Spleen (tissue), 7 donors: ENCODE measurements around the gene PCGF3.

ENCODE experiments used
- POLR2A ChIP-seq, 3 donors: fragments of 450-650 bp; IDR thresholded peaks; one replicate each; pipeline ENCODE4 v1.5.1; 2017; ENCODE audit warnings: antibody characterized with exemption in 3 of 3, mild to moderate bottlenecking in 1 of 3
- TF ChIP-seq, protein P1 (sequence below), 11 experiments: fragments of 200-600 bp in 7 of 11; fragments of 450-650 bp in 4 of 11; sonication (generic) in 4 of 11; IDR thresholded peaks in 8 of 11; conservative IDR thresholded peaks in 3 of 11; 1 replicate in 7 of 11; 2 replicates in 4 of 11; pipeline versions ENCODE4 v1.4.0 to v1.8.0; 2016 to 2021; ENCODE audit warnings: antibody characterized with exemption in 11 of 11, inconsistent platforms in 4 of 11, mild to moderate bottlenecking in 1 of 11
- donor health status: DM: no; HTN: no; CAD: no; lungs with moderate emphysema.
- donor health status: DM: no; HTN: no; CAD: no.
- donor health status: DM: no; HTN: no; CAD: no.

DNA sequence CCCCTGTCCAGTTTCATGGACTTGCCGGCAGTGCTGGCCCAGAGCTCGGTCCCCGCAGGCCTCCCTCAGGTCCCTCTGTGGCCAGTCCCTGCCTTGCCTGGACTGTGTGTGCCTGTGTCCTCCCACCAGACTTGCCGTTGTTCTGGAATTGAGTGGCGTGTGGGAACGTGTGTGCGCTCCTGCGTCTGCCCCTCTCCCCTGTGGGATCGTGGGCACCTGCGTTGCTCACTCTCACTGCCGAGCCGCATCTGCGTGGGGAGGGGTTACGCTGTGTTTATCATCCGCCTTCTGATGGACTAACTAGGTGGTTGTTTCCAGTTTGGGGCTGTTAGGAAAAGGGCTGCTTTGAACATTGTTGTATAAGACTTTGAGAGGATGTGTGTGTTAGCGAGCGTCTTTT, 21.2 kb downstream of the PCGF3 start:
- no peak for TF ChIP-seq POLR2A (IDR thresholded peaks at IDR 0.05)
- TF ChIP-seq, protein P1, sequence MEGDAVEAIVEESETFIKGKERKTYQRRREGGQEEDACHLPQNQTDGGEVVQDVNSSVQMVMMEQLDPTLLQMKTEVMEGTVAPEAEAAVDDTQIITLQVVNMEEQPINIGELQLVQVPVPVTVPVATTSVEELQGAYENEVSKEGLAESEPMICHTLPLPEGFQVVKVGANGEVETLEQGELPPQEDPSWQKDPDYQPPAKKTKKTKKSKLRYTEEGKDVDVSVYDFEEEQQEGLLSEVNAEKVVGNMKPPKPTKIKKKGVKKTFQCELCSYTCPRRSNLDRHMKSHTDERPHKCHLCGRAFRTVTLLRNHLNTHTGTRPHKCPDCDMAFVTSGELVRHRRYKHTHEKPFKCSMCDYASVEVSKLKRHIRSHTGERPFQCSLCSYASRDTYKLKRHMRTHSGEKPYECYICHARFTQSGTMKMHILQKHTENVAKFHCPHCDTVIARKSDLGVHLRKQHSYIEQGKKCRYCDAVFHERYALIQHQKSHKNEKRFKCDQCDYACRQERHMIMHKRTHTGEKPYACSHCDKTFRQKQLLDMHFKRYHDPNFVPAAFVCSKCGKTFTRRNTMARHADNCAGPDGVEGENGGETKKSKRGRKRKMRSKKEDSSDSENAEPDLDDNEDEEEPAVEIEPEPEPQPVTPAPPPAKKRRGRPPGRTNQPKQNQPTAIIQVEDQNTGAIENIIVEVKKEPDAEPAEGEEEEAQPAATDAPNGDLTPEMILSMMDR (IDR thresholded peaks at IDR 0.05 in 8 of 11, conservative IDR thresholded peaks at IDR 0.05 in 3 of 11), result no peak
